Mucosa of descending colon (tissue), 3 donors: Measurements from ENCODE around the gene U2AF2. TPM values are rescaled to one million over a fixed set of nuclear protein-coding genes. Genes with fewer than 3 reads are reported as not detected.

Experiments used
- ATAC-seq: fragments of 200-7000 bp; cut with Tn5 transposase; one replicate; pipeline ENCODE4 v1.9.1; 2020; ENCODE audit warnings: mild to moderate bottlenecking, moderate library complexity
- DNase-seq, 3 donors: peaks; one replicate each; pipeline ENCODE4 v3.0.0-alpha.2; 2020
- H3K36me3 ChIP-seq: fragments of 200-600 bp; one replicate; pipeline ENCODE4 v1.8.0; 2021; ENCODE audit warnings: low read depth, mild to moderate bottlenecking
- H3K4me1 ChIP-seq: fragments of 200-600 bp; one replicate; pipeline ENCODE4 v1.8.0; 2021; ENCODE audit warnings: low read depth, mild to moderate bottlenecking
- H3K4me3 ChIP-seq: fragments of 200-600 bp; one replicate; pipeline ENCODE4 v1.8.0; 2021; ENCODE audit warnings: mild to moderate bottlenecking
- H3K9me3 ChIP-seq: fragments of 200-600 bp; one replicate; pipeline ENCODE4 v1.8.0; 2021; ENCODE audit warnings: mild to moderate bottlenecking
- intact Hi-C, 2 donors: fragments of 100-400 bp; cut with DNase I in 1 of 2; cut with micrococcal nuclease in 1 of 2; formaldehyde crosslinking; loops; one replicate each; pipeline versions ENCODE4 v1.11.0 to v1.11.1; 2022; cut with DNase I, micrococcal nuclease
- total RNA-seq, 3 donors: library from RNA; stranded (reverse); fragmentation: NEBNext Ultra II Directional in 2 of 3; extraction: Animal tissue kit (Norgen Biotek cat#: 25700) in 2 of 3; gene quantifications; one replicate each; pipeline versions ENCODE4 v1.2.1 to v1.2.4, GENCODE V29; 2021 to 2023
- TF ChIP-seq, protein P1 (sequence below): fragments of 200-600 bp; IDR thresholded peaks from one replicate; pipeline ENCODE4 v1.8.0; 2022; ENCODE audit warnings: antibody characterized with exemption, mild to moderate bottlenecking
- donor health status: DM: no; HTN: no; CAD: no; lungs with moderate emphysema.
- donor health status: DM: no; HTN: no; CAD: no.
- donor health status: DM: no; HTN: yes; CAD: no.

Gene U2AF2
- total RNA-seq, 3 donors from 2014 or later = 162 to 194 (median 163) TPM

- intact Hi-C loops = no loop called here
- H3K4me3 ChIP-seq = peak overlapping the region; percentile 81
- no peaks in the 10 kb centered on the region for H3K36me3 ChIP-seq
- TF ChIP-seq, protein P1, sequence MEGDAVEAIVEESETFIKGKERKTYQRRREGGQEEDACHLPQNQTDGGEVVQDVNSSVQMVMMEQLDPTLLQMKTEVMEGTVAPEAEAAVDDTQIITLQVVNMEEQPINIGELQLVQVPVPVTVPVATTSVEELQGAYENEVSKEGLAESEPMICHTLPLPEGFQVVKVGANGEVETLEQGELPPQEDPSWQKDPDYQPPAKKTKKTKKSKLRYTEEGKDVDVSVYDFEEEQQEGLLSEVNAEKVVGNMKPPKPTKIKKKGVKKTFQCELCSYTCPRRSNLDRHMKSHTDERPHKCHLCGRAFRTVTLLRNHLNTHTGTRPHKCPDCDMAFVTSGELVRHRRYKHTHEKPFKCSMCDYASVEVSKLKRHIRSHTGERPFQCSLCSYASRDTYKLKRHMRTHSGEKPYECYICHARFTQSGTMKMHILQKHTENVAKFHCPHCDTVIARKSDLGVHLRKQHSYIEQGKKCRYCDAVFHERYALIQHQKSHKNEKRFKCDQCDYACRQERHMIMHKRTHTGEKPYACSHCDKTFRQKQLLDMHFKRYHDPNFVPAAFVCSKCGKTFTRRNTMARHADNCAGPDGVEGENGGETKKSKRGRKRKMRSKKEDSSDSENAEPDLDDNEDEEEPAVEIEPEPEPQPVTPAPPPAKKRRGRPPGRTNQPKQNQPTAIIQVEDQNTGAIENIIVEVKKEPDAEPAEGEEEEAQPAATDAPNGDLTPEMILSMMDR = no peak
- H3K9me3 ChIP-seq = no peaks in the 10 kb centered on the region
- DNase-seq (peak; percentile 99 to 100 (median 99)), ATAC-seq (peak; percentile 84)
- H3K4me1 ChIP-seq = peaks cover 33% of the 10 kb centered on the region
Measured at GRCh38 chr19:55654323-55654867, 440 bp upstream of the U2AF2 start.

GRCh38 chr19:55655648-55656040, 809 bp downstream of the U2AF2 start:
- DNase-seq (no peak), ATAC-seq (no peak)
- Histone ChIP-seq H3K4me3 (peak overlapping the region; percentile 81), H3K36me3 (no peaks in the 10 kb centered on the region), H3K4me1 (peaks cover 33% of the 10 kb centered on the region), H3K9me3 (no peaks in the 10 kb centered on the region)
- intact Hi-C loops = no loop called here
- TF ChIP-seq, protein P1 = no peak

DNA sequence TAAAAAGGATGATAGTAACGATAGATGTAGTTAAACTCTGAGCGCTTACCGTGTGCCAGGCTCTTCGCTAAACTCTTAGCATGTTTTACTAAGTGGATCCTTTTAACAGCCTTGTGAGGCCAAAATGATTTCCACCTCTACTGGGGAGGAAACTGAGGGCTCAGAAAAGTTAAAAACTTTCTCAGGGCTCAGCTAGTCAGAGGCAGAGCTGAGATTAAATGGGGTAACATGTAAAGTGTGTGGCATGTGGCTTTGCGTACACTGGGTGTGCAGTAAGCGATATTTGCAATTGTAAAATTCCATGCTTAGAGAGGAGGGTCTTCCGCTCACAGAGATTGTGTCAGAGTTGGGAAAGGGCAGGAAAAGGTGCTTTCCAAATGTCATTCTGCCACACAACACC, 1.7 kb downstream of the U2AF2 start:
- DNase-seq = no peak
- Histone ChIP-seq H3K4me1 (peaks cover 33% of the 10 kb centered on the region), H3K4me3 (no peak overlapping the region), H3K9me3 (no peaks in the 10 kb centered on the region), H3K36me3 (no peaks in the 10 kb centered on the region)
- TF ChIP-seq, protein P1 = no peak
- intact Hi-C loops = no loop called here
- no peak for ATAC-seq

GRCh38 chr19:55656988-55657747, 2.3 kb downstream of the U2AF2 start:
- intact Hi-C loops = no loop called here
- Histone ChIP-seq H3K36me3 (no peaks in the 10 kb centered on the region), H3K4me3 (no peak overlapping the region), H3K4me1 (peaks cover 33% of the 10 kb centered on the region), H3K9me3 (no peaks in the 10 kb centered on the region)
- DNase-seq (no peak), ATAC-seq (no peak)
- TF ChIP-seq, protein P1 = no peak

DNA sequence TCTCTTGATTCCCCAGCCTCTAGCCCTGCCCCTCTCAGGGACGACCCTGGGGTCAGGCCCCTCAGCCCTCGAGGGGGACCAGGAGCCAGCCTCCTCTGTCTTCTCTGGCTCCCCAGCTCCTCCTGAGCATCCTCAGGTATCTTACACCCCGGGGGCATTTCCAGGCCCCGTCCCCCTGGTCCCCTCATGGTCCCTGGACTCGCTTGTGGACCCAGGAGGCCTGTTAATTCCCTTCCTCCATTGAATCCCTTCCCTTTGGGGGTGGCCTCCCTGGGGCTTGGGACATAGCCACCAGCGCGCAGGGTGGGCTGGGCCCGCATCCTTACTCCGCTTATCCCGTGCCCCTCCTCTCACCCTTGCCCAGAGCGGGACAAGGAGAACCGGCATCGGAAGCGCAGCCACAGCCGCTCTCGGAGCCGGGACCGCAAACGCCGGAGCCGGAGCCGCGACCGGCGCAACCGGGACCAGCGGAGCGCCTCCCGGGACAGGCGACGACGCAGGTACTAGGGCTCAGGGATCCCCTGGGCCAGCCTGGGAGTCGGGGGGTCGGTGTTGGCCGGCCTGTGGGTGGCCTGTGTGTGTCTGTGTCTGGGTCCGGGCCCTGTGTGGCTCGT, 4.1 kb downstream of the U2AF2 start:
- ATAC-seq = no peak
- DNase-seq = no peak
- peaks cover 15% of the 10 kb centered on the region for H3K36me3 ChIP-seq
- H3K4me1 ChIP-seq = peaks cover 31% of the 10 kb centered on the region
- H3K9me3 ChIP-seq = no peaks in the 10 kb centered on the region
- intact Hi-C loops = no loop called here
- H3K4me3 ChIP-seq = no peak overlapping the region
- TF ChIP-seq, protein P1 = no peak
